HG02588 (cell line): ENCODE data around the gene LDLRAD3.

ENCODE experiments used
- ATAC-seq: cut with Tn5 transposase; IDR thresholded peaks from one replicate; pipeline ENCODE4 v1.9.1; 2021; ENCODE audit warnings: mild to moderate bottlenecking, moderate library complexity; ENCODE audit not compliant: unreplicated experiment

LDLRAD3 gene

GRCh38 chr11:36126678-36127077 is 182.8 kb downstream of the LDLRAD3 start:
- ATAC-seq = no peak

GRCh38 chr11:36127550-36127949 is 183.7 kb downstream of the LDLRAD3 start:
- no peak for ATAC-seq

GRCh38 chr11:36129955-36130354 is 186.1 kb downstream of the LDLRAD3 start:
- no peak for ATAC-seq

- no peak for ATAC-seq
These were observed 186.5 kb downstream of the LDLRAD3 start for GRCh38 chr11:36130401-36130800.

- ATAC-seq = no peak
These were observed 188.0 kb downstream of the LDLRAD3 start for GRCh38 chr11:36131721-36132397.

GRCh38 chr11:36132940-36133339 is 189.1 kb downstream of the LDLRAD3 start:
- ATAC-seq = no peak

GRCh38 chr11:36135076-36135475 is 191.2 kb downstream of the LDLRAD3 start:
- no peak for ATAC-seq

- no peak for ATAC-seq
These were observed 195.9 kb downstream of the LDLRAD3 start for GRCh38 chr11:36139767-36140166.

- ATAC-seq = no peak
These were observed 197.5 kb downstream of the LDLRAD3 start for GRCh38 chr11:36141196-36141953.

- no peak for ATAC-seq
These were observed 198.1 kb downstream of the LDLRAD3 start for GRCh38 chr11:36141956-36142355.

- no peak for ATAC-seq
These were observed 198.6 kb downstream of the LDLRAD3 start for GRCh38 chr11:36142439-36142838.

- no peak for ATAC-seq
These were observed 199.0 kb downstream of the LDLRAD3 start for GRCh38 chr11:36142879-36143278.

GRCh38 chr11:36146437-36146836 is 202.6 kb downstream of the LDLRAD3 start:
- no peak for ATAC-seq

- no peak for ATAC-seq
These were observed 203.6 kb downstream of the LDLRAD3 start for GRCh38 chr11:36147491-36147890.

- no peak for ATAC-seq
These were observed 204.8 kb downstream of the LDLRAD3 start for GRCh38 chr11:36148701-36149100.

- ATAC-seq = peak; percentile 89
These were observed 205.8 kb downstream of the LDLRAD3 start for GRCh38 chr11:36149538-36150242.

- no peak for ATAC-seq
These were observed 207.1 kb downstream of the LDLRAD3 start for GRCh38 chr11:36150986-36151385.

GRCh38 chr11:36151933-36152580 is 208.2 kb downstream of the LDLRAD3 start:
- no peak for ATAC-seq

- no peak for ATAC-seq
These were observed 209.7 kb downstream of the LDLRAD3 start for GRCh38 chr11:36153551-36153950.

GRCh38 chr11:36155124-36155561 is 211.3 kb downstream of the LDLRAD3 start:
- ATAC-seq = no peak

GRCh38 chr11:36155770-36156160 is 211.9 kb downstream of the LDLRAD3 start:
- ATAC-seq = no peak
